Ovary (tissue), 9 donors: ENCODE data around the gene NRXN3. TPM values are rescaled to one million over a fixed set of nuclear protein-coding genes. Genes with fewer than 3 reads are reported as not detected.

ENCODE experiments used
- DNase-seq, 5 donors: peaks; one replicate each; pipeline ENCODE4 v3.0.0-alpha.2; 2019 to 2020
- H3K27ac ChIP-seq, 2 donors: fragments of 200-600 bp; one replicate each; pipeline versions ENCODE4 v1.5.1 to v1.8.0; 2019 to 2022
- H3K27me3 ChIP-seq: fragments of 200-600 bp; one replicate; pipeline ENCODE4 v1.8.0; 2022
- H3K36me3 ChIP-seq: fragments of 200-600 bp; sonication (generic); one replicate; pipeline ENCODE4 v1.5.1; 2019
- H3K4me1 ChIP-seq: one replicate; pipeline ENCODE4 v1.8.1; 2013; ENCODE audit warnings: mild to moderate bottlenecking, moderate library complexity; ENCODE audit not compliant: insufficient read depth
- H3K4me3 ChIP-seq: fragments of 200-600 bp; sonication (generic); one replicate; pipeline ENCODE4 v1.5.1; 2017
- H3K9me3 ChIP-seq, 2 donors: fragments of 200-600 bp in 1 of 2; sonication (generic) in 1 of 2; one replicate each; pipeline versions ENCODE4 v1.5.1 to v1.8.1; 2013 to 2019; ENCODE audit warnings: mild to moderate bottlenecking in 1 of 2, moderate library complexity in 1 of 2
- EP300 ChIP-seq: sonication (generic); formaldehyde crosslinking; IDR thresholded peaks from one replicate; pipeline ENCODE4 v1.6.1; 2017; ENCODE audit warnings: antibody characterized with exemption
- POLR2A ChIP-seq: fragments of 450-650 bp; IDR thresholded peaks from one replicate; pipeline ENCODE4 v1.6.1; 2017; ENCODE audit warnings: antibody characterized with exemption, mild to moderate bottlenecking, moderate library complexity
- WGBS, 3 donors: extraction: QIAGEN DNeasy Blood & Tissue Kit in 1 of 3; methylation state at CpG; one replicate each; pipeline versions ENCODE4 v1.1.5 to v1.1.7; 2013 to 2017; 5-methylcytosine and 5-hydroxymethylcytosine counted together
- intact Hi-C, 4 donors: fragments of 100-400 bp; cut with DNase I; formaldehyde crosslinking; loops; one replicate each; pipeline versions ENCODE4 v1.11.0 to v1.15.1; 2022 to 2023
- polyA plus RNA-seq, 2 donors: library from polyadenylated mRNA; stranded (reverse); fragments of 200-250 nt in 1 of 2; fragments of 350-450 nt in 1 of 2; fragmentation: Illumina TruSeq in 1 of 2; extraction: RNeasy Lipid Tissue Mini Kit (QIAGEN cat#74804) in 1 of 2; gene quantifications; one replicate each; pipeline ENCODE4 v1.2.3, GENCODE V29; 2013 to 2014
- total RNA-seq, 7 donors: library from RNA; depleted of rRNA in 2 of 7; stranded (reverse); fragments of >200 nt in 2 of 7; fragmentation: NEBNext Ultra II Directional in 3 of 7; extraction: Animal tissue kit (Norgen Biotek cat#: 25700) in 3 of 7; gene quantifications; one replicate each; pipeline versions ENCODE4 v1.1.0 to v1.2.4, GENCODE V29; 2016 to 2023
- TF ChIP-seq, protein P1 (sequence below), 3 donors: fragments of 450-650 bp in 2 of 3; fragments of 200-600 bp in 1 of 3; IDR thresholded peaks; one replicate each; pipeline versions ENCODE4 v1.5.1 to v1.8.0; 2016 to 2022; ENCODE audit warnings: antibody characterized with exemption in 3 of 3, mild to moderate bottlenecking in 1 of 3
- donor health status: DM: no; HTN: no; CAD: no; lungs with moderate emphysema.
- donor health status: DM: no; HTN: no; CAD: no.
- donor health status: Bipolar disorder and iron deficiency.
- donor health status: DM: yes; HTN: yes; CAD: no.
- donor health status: DM: no; HTN: no; CAD: no.
- donor health status: DM: yes; HTN: yes; CAD: no.

NRXN3 gene
- total and polyA plus RNA-seq, 9 donors, result 0.28 to 6.2 (median 0.82) TPM

DNA sequence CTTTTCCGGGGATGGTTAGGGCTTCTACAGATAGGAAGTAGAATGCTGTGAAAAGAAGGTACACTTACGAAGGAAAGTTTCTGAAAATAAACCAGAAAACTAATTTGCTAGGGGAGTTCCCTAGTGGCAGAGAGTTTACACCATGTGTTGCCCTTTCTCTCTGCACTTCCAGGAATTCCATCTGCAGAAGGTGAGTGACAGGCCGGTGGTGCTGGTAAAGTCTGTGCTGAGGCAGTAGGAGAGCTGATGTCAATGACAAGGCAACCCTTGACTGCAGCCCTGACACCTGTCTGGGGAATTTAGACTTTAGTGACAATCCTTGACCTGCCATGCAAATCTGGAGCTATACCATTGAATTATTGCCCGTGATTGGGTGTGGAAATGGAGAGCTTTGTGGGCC, 687.8 kb downstream of the NRXN3 start:
- Histone ChIP-seq H3K9me3 (no peaks in the 10 kb centered on the region), H3K4me3 (no peak overlapping the region), H3K36me3 (no peaks in the 10 kb centered on the region), H3K27ac (no peak overlapping the region), H3K4me1 (no peaks in the 10 kb centered on the region), H3K27me3 (no peaks in the 10 kb centered on the region)
- 56 to 74% (median 63%) methylated on average over 4 of the region's 4 CpGs for WGBS, 3 donors
- intact Hi-C loops, result no loop called here
- TF ChIP-seq POLR2A, result no peak
- no peak for TF ChIP-seq EP300
- TF ChIP-seq, protein P1, sequence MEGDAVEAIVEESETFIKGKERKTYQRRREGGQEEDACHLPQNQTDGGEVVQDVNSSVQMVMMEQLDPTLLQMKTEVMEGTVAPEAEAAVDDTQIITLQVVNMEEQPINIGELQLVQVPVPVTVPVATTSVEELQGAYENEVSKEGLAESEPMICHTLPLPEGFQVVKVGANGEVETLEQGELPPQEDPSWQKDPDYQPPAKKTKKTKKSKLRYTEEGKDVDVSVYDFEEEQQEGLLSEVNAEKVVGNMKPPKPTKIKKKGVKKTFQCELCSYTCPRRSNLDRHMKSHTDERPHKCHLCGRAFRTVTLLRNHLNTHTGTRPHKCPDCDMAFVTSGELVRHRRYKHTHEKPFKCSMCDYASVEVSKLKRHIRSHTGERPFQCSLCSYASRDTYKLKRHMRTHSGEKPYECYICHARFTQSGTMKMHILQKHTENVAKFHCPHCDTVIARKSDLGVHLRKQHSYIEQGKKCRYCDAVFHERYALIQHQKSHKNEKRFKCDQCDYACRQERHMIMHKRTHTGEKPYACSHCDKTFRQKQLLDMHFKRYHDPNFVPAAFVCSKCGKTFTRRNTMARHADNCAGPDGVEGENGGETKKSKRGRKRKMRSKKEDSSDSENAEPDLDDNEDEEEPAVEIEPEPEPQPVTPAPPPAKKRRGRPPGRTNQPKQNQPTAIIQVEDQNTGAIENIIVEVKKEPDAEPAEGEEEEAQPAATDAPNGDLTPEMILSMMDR (IDR thresholded peaks at IDR 0.05), result no peak
- DNase-seq, result no peak

GRCh38 chr14:78863143-78863542, 693.0 kb downstream of the NRXN3 start:
- 1 to 2% (median 1%) methylated on average over 4 of the region's 4 CpGs for WGBS, 3 donors
- no peak overlapping the region for H3K27ac ChIP-seq
- DNase-seq, result no peak
- intact Hi-C loops, result loop anchor here in 1 of 4 donors (5.0 kb wide), 1 partner anchor 871 kb away; no protein-coding TSS in a partner anchor
- no peaks in the 10 kb centered on the region for H3K4me1 ChIP-seq
- H3K9me3 ChIP-seq, result no peaks in the 10 kb centered on the region
- no peak overlapping the region for H3K4me3 ChIP-seq
- TF ChIP-seq, protein P1 (IDR thresholded peaks at IDR 0.05), result no peak
- TF ChIP-seq POLR2A (no peak), EP300 (no peak)
- H3K27me3 ChIP-seq, result no peaks in the 10 kb centered on the region
- H3K36me3 ChIP-seq, result no peaks in the 10 kb centered on the region

- TF ChIP-seq EP300, result no peak
- TF ChIP-seq, protein P1 (IDR thresholded peaks at IDR 0.05), result no peak
- no peak for TF ChIP-seq POLR2A
- 84 to 97% (median 94%) methylated on average over 1 of the region's 1 CpG for WGBS, 3 donors
Observed at GRCh38 chr14:78872837-78873236, 702.7 kb downstream of the NRXN3 start.

GRCh38 chr14:78873581-78873980, 703.4 kb downstream of the NRXN3 start:
- no peak for DNase-seq
- no peak for TF ChIP-seq POLR2A
- TF ChIP-seq, protein P1 (IDR thresholded peaks at IDR 0.05), result no peak
- no peak for TF ChIP-seq EP300
- intact Hi-C loops, result no loop called here
- Histone ChIP-seq H3K9me3 (no peaks in the 10 kb centered on the region), H3K4me1 (no peaks in the 10 kb centered on the region), H3K27me3 (no peaks in the 10 kb centered on the region), H3K36me3 (no peaks in the 10 kb centered on the region), H3K4me3 (no peak overlapping the region), H3K27ac (no peak overlapping the region)
- 50 to 58% (median 55%) methylated on average over 2 of the region's 2 CpGs for WGBS, 3 donors

More at GRCh38 chr14:78872837-78873236, 702.7 kb downstream of the NRXN3 start:
- no peaks in the 10 kb centered on the region for H3K4me1 ChIP-seq
- no peaks in the 10 kb centered on the region for H3K27me3 ChIP-seq
- H3K27ac ChIP-seq, result no peak overlapping the region
- no peak for DNase-seq
- no peak overlapping the region for H3K4me3 ChIP-seq
- no peaks in the 10 kb centered on the region for H3K9me3 ChIP-seq
- no peaks in the 10 kb centered on the region for H3K36me3 ChIP-seq
- intact Hi-C loops, result no loop called here
